GM10266 (cell line): ENCODE measurements around the gene CACHD1.

Source experiments
- DNase-seq: peaks from one replicate; pipeline ENCODE4 v3.0.0; 2012; ENCODE audit errors: extremely low spot score
- TF ChIP-seq, protein P1 (sequence below): IDR thresholded peaks from 2 replicates; pipeline ENCODE4 v1.5.1; 2012; ENCODE audit warnings: mild to moderate bottlenecking, low read depth; ENCODE audit not compliant: control insufficient read depth, insufficient read depth; ENCODE audit errors: missing control alignments

The CACHD1 gene

DNA sequence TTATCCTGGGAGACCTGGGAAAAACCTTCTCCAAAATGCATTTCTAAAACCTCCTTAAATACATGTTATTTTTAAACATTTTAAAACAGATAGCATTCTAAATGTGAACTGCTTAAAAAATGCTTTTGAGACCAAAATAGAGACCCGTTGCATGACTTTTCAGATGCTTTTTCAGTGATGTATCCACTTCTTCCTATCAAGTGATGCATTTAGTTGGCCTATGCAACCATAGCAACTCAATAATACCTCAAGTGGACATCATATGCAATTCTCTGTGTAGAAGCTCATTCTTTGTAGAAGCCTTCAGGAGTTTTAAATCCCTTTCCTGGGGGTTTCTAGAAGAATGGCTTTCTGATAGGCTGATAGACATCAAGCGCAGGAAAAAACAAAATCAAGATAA, 180.5 kb downstream of the CACHD1 start:
- TF ChIP-seq, protein P1, sequence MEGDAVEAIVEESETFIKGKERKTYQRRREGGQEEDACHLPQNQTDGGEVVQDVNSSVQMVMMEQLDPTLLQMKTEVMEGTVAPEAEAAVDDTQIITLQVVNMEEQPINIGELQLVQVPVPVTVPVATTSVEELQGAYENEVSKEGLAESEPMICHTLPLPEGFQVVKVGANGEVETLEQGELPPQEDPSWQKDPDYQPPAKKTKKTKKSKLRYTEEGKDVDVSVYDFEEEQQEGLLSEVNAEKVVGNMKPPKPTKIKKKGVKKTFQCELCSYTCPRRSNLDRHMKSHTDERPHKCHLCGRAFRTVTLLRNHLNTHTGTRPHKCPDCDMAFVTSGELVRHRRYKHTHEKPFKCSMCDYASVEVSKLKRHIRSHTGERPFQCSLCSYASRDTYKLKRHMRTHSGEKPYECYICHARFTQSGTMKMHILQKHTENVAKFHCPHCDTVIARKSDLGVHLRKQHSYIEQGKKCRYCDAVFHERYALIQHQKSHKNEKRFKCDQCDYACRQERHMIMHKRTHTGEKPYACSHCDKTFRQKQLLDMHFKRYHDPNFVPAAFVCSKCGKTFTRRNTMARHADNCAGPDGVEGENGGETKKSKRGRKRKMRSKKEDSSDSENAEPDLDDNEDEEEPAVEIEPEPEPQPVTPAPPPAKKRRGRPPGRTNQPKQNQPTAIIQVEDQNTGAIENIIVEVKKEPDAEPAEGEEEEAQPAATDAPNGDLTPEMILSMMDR, result no peak
- no peak for DNase-seq

DNA sequence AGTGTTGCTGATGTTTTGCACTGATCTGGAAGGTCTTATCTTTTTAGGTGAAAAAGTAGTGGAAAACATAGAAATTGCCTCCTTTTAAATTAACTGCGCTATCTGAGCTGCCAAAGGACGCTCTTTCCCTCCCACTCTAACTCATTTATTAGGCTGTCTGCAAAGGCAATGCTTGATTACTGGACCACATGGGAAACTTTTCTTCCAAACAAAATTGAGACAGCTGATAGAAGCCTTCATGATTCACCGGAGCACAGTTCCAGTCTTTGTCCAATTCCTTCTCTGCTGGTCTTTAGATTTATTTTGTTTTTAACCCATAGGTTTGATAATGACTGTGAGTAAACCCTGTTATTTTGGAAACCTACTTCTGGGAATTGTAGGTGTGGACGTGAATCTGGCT, 181.9 kb downstream of the CACHD1 start:
- TF ChIP-seq, protein P1, result no peak

DNA sequence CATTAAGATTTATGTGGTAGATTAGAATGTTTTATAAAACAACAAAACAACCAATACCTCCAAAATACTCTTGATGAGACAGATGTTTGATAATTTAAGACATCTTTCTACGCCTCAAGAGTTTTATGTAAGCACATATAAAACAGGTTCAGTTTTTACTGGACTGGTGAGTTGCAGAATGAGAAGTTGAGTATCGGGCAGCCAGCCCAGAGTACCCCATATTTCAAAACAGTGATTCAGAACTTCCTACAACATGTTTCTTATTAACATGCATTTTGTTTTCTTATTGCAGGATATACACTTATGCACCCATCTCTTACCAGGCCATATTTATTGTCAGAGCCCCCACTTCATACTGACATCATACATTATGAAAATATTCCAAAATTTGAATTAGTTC, 183.5 kb downstream of the CACHD1 start:
- DNase-seq, result no peak
- TF ChIP-seq, protein P1, result no peak

More for the DNA sequence above, 181.9 kb downstream of the CACHD1 start:
- no peak for DNase-seq

DNA sequence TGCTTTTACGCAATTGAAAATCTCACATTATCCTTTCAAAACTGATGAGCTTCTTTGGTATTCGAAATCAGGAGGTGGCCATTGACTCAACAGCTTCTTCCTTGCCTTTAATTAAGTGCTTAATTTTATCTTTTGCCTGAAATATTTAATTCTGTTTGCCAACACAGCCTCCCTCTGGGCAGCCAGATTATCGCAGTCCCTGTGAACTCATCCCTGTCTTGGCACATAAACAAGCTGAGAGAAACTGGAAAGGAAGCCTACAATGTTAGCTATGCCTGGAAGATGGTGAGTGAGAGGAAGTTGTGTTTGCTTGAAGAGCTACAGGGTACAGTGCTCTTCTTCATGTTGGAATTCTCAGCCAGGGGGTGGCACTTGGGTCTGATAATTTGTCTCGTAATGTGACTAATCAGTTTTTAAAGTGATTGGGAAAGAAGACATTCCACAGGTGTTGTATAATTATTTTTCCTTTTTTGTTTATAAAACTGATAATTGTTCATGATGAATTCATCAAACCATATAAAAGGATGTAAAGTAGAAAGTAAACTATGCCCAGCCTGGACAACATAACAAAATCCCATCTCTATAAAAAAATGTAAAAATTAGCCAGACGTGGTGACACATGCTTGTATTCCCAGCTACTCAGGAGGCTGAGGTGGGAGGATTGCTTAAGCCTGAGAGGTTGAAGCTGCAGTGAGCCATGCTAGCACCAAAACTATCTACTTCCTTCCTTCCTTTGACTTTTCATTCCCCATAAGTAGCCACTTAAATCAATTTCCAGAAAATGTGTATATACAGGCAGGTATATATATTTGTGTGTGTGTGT, 184.8 kb downstream of the CACHD1 start:
- TF ChIP-seq, protein P1, result no peak

DNA sequence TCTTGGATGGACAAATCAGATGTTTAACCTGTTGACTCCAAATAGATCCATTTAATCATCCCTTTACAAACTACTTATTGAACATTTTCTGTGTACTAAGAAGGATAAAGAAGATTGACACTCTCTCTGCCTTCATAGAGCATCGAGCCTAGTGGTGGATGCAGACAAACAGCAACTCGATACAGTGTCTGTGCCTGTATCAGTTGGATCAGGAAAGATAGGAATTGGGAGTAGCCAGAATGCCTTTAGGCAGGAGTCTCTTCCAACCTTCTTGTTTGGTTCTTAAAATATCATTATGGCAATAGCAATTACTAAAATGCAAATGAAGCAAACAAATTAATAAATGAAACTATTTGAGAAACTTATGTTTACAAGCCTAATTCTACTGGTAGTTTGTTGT, 185.9 kb downstream of the CACHD1 start:
- TF ChIP-seq, protein P1, result no peak
- no peak for DNase-seq

More for the DNA sequence above, 184.8 kb downstream of the CACHD1 start:
- no peak for DNase-seq

DNA sequence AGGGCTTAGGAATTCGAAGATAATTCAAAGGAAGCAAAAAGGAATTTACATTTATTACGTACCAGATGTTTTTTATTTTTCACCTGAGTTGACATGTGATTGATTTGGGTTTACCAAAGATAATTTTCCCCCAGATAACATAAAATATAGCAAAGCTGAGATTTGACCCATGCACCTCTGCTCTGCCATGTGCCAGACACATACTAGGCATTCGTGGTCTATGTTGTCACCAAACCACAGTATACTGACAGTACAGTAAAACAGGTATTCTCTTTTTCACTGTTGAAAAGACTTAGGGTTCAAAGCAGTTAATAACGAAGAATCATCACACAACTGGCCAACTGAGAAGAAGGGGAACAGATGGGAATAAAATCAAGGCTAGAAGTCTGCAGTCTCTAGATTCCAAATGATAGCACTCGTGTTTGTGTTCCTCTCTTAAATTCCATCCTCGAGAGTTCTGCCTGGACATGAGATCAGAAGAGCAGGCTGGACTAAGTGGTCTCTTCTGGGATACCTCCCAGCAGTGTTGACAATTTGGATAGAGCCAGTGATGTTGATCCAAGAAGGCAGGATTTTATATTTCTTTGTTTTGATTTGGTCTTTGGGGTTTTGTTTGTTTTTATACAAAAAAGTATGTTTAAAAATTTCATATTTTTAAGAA, 189.7 kb downstream of the CACHD1 start:
- DNase-seq, result no peak
- TF ChIP-seq, protein P1, result no peak

DNA sequence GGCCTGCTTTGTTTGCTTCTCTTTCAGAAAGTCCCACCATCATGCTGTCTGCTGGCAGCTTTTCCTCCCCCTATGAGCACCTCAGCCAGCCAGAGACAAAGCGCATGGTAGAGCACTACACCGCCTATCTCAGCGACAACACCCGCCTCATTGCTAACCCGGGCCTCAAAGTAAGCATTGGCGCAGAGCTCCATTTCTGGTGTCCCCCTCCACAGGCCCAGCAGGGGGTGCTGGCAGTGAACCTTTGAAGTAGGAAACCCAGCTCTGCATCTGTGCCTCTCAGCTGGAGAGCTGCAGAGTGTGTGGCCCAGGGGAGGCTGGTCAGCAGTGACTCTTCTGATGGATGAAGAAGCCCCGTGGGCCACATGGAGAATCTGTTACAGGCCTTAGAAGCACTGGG, 193.7 kb downstream of the CACHD1 start:
- DNase-seq, result peak; percentile 8
- TF ChIP-seq, protein P1, result peak; percentile 24
